Liver (tissue), 9 donors: ENCODE data around the gene SEPTIN10. TPM values are rescaled to one million over a fixed set of nuclear protein-coding genes. Genes with fewer than 3 reads are reported as not detected.

Source experiments
- DNase-seq: peaks from one replicate; pipeline ENCODE4 v3.0.0-alpha.2; 2017; ENCODE audit warnings: low spot score
- H3K27ac ChIP-seq, 2 donors: one replicate each; pipeline ENCODE4 v1.7.0; 2013; ENCODE audit warnings: inconsistent platforms in 2 of 2, low read length in 2 of 2, control low read depth in 1 of 2, low read depth in 1 of 2, mild to moderate bottlenecking in 1 of 2
- H3K27me3 ChIP-seq, 4 donors: one replicate each; pipeline versions ENCODE4 v1.6.1 to v1.7.0; 2013; ENCODE audit warnings: low read length in 3 of 4, inconsistent platforms in 1 of 4, mild to moderate bottlenecking in 1 of 4, moderate library complexity in 1 of 4; ENCODE audit not compliant: control insufficient read depth in 4 of 4, insufficient read depth in 4 of 4
- H3K36me3 ChIP-seq, 4 donors: one replicate each; pipeline versions ENCODE4 v1.6.1 to v1.7.0; 2013; ENCODE audit warnings: low read length in 3 of 4, mild to moderate bottlenecking in 3 of 4, low read depth in 1 of 4, moderate library complexity in 1 of 4; ENCODE audit not compliant: control insufficient read depth in 4 of 4, insufficient read depth in 3 of 4
- H3K4me1 ChIP-seq, 4 donors: one replicate each; pipeline versions ENCODE4 v1.6.1 to v1.7.0; 2013; ENCODE audit warnings: low read length in 3 of 4, mild to moderate bottlenecking in 3 of 4, moderate library complexity in 1 of 4; ENCODE audit not compliant: control insufficient read depth in 4 of 4, insufficient read depth in 4 of 4
- H3K4me3 ChIP-seq, 3 donors: one replicate each; pipeline versions ENCODE4 v1.6.1 to v1.7.0; 2013; ENCODE audit warnings: low read length in 3 of 3, control low read depth in 1 of 3, low read depth in 1 of 3, mild to moderate bottlenecking in 1 of 3
- H3K9ac ChIP-seq, 2 donors: one replicate each; pipeline ENCODE4 v1.7.0; 2013; ENCODE audit warnings: low read length in 2 of 2, mild to moderate bottlenecking in 2 of 2, moderate library complexity in 2 of 2, control low read depth in 1 of 2, low read depth in 1 of 2
- H3K9me3 ChIP-seq, 4 donors: one replicate each; pipeline versions ENCODE4 v1.6.1 to v1.7.0; 2013; ENCODE audit warnings: low read length in 3 of 4; ENCODE audit not compliant: control insufficient read depth in 4 of 4
- ATF3 ChIP-seq: IDR thresholded peaks from 2 replicates; pipeline ENCODE4 v1.6.1; 2016; ENCODE audit warnings: antibody characterized with exemption
- EGR1 ChIP-seq, 2 donors: IDR thresholded peaks; 2 replicates each; pipeline ENCODE4 v1.6.1; 2016 to 2018; ENCODE audit warnings: antibody characterized with exemption in 2 of 2, low read depth in 2 of 2
- FOXA1 ChIP-seq: IDR thresholded peaks from 2 replicates; pipeline ENCODE4 v1.6.1; 2016; ENCODE audit warnings: antibody characterized with exemption
- FOXA2 ChIP-seq: IDR thresholded peaks from 2 replicates; pipeline ENCODE4 v1.6.1; 2016; ENCODE audit warnings: antibody characterized with exemption
- GABPA ChIP-seq, 2 donors: IDR thresholded peaks in 1 of 2; conservative IDR thresholded peaks in 1 of 2; 2 replicates each; pipeline ENCODE4 v1.6.1; 2016; ENCODE audit warnings: antibody characterized with exemption in 2 of 2, mild to moderate bottlenecking in 1 of 2, moderate library complexity in 1 of 2
- HNF4A ChIP-seq, 2 donors: conservative IDR thresholded peaks; 2 replicates each; pipeline ENCODE4 v1.6.1; 2016; ENCODE audit warnings: antibody characterized with exemption in 2 of 2, mild to moderate bottlenecking in 2 of 2
- HNF4G ChIP-seq: IDR thresholded peaks from 2 replicates; pipeline ENCODE4 v1.6.1; 2016; ENCODE audit warnings: antibody characterized with exemption
- JUND ChIP-seq, 2 donors: IDR thresholded peaks; 2 replicates each; pipeline ENCODE4 v1.6.1; 2016; ENCODE audit warnings: antibody characterized with exemption in 2 of 2
- NR2F2 ChIP-seq: IDR thresholded peaks from 2 replicates; pipeline ENCODE4 v1.6.1; 2016; ENCODE audit warnings: antibody characterized with exemption
- RAD21 ChIP-seq, 2 donors: IDR thresholded peaks; 2 replicates each; pipeline ENCODE4 v1.6.1; 2016; ENCODE audit warnings: antibody characterized with exemption in 2 of 2, mild to moderate bottlenecking in 2 of 2
- RXRA ChIP-seq, 2 donors: IDR thresholded peaks; 2 replicates each; pipeline ENCODE4 v1.6.1; 2017 to 2018; ENCODE audit warnings: antibody characterized with exemption in 2 of 2, mild to moderate bottlenecking in 1 of 2
- SP1 ChIP-seq: IDR thresholded peaks from 2 replicates; pipeline ENCODE4 v1.6.1; 2018; ENCODE audit warnings: antibody characterized with exemption, mild to moderate bottlenecking
- TAF1 ChIP-seq: conservative IDR thresholded peaks from 2 replicates; pipeline ENCODE4 v1.6.1; 2016; ENCODE audit warnings: antibody characterized with exemption, mild to moderate bottlenecking
- YY1 ChIP-seq: IDR thresholded peaks from 2 replicates; pipeline ENCODE4 v1.6.1; 2016; ENCODE audit warnings: antibody characterized with exemption, mild to moderate bottlenecking
- WGBS: extraction: QIAGEN DNeasy Blood & Tissue Kit; methylation state at CpG from one replicate; pipeline ENCODE4 v1.1.7; 2013; 5-methylcytosine and 5-hydroxymethylcytosine counted together
- polyA plus RNA-seq, 2 donors: library from polyadenylated mRNA; stranded (reverse) in 1 of 2; unstranded in 1 of 2; fragments of 200-250 nt in 1 of 2; fragments of >200 nt in 1 of 2; fragmentation: Nextera tagmentation in 1 of 2; extraction: Ambion mirVana in 1 of 2; gene quantifications; one replicate each; pipeline versions ENCODE4 v1.2.1 to v1.2.3, GENCODE V29; 2013 to 2015
- total RNA-seq, 2 donors: library from RNA; depleted of rRNA; stranded (reverse); fragments of >200 nt; gene quantifications; one replicate each; pipeline ENCODE4 v1.2.3, GENCODE V29; 2014
- TF ChIP-seq, protein P1 (sequence below): IDR thresholded peaks from 2 replicates; pipeline ENCODE4 v1.6.1; 2016; ENCODE audit warnings: antibody characterized with exemption
- TF ChIP-seq, protein P2 (sequence below): IDR thresholded peaks from 2 replicates; pipeline ENCODE4 v1.6.1; 2016; ENCODE audit warnings: antibody characterized with exemption
- TF ChIP-seq, protein P3 (sequence below): IDR thresholded peaks from 2 replicates; pipeline ENCODE4 v1.6.1; 2016; ENCODE audit warnings: antibody characterized with exemption, mild to moderate bottlenecking
- TF ChIP-seq, protein P4 (sequence below): fragments of 150-350 bp; IDR thresholded peaks from 2 replicates; pipeline ENCODE4 v1.5.1; 2017; ENCODE audit warnings: improper control_type of control experiment, low read depth, low read length; ENCODE audit not compliant: missing input control
- donor health status: healthy.
- donor health status: healthy.
- donor health status: healthy.
- donor health status: healthy.
- donor health status: healthy.

Gene SEPTIN10
- total and polyA plus RNA-seq, 4 donors, result 19.6 to 35.9 (median 20.1) TPM

GRCh38 chr2:109623923-109624322 is 10.2 kb upstream of the SEPTIN10 start:
- peaks cover 10 to 33% (median 22%) of the 10 kb centered on the region in 4 donors for H3K4me1 ChIP-seq
- no peak for DNase-seq
- TF ChIP-seq JUND (IDR thresholded peaks at IDR 0.05) (peak in 1 of 2 donors; percentile 46), FOXA2 (no peak), HNF4A (conservative IDR thresholded peaks at IDR 0.05) (peak; percentile 72 to 77), SP1 (no peak), RAD21 (IDR thresholded peaks at IDR 0.05) (no peak), TAF1 (no peak), GABPA (IDR thresholded peaks at IDR 0.05 in 1 of 2, conservative IDR thresholded peaks at IDR 0.05 in 1 of 2) (no peak), EGR1 (IDR thresholded peaks at IDR 0.05; ENCODE audit: low read depth in 2 of 2) (no peak), FOXA1 (no peak), HNF4G (peak; percentile 53), YY1 (no peak), RXRA (IDR thresholded peaks at IDR 0.05) (peak; percentile 84 to 90), NR2F2 (no peak), ATF3 (no peak)
- TF ChIP-seq, protein P1, sequence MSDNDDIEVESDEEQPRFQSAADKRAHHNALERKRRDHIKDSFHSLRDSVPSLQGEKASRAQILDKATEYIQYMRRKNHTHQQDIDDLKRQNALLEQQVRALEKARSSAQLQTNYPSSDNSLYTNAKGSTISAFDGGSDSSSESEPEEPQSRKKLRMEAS, result no peak
- TF ChIP-seq, protein P2, sequence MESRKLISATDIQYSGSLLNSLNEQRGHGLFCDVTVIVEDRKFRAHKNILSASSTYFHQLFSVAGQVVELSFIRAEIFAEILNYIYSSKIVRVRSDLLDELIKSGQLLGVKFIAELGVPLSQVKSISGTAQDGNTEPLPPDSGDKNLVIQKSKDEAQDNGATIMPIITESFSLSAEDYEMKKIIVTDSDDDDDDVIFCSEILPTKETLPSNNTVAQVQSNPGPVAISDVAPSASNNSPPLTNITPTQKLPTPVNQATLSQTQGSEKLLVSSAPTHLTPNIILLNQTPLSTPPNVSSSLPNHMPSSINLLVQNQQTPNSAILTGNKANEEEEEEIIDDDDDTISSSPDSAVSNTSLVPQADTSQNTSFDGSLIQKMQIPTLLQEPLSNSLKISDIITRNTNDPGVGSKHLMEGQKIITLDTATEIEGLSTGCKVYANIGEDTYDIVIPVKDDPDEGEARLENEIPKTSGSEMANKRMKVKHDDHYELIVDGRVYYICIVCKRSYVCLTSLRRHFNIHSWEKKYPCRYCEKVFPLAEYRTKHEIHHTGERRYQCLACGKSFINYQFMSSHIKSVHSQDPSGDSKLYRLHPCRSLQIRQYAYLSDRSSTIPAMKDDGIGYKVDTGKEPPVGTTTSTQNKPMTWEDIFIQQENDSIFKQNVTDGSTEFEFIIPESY, result no peak
- TF ChIP-seq, protein P3, sequence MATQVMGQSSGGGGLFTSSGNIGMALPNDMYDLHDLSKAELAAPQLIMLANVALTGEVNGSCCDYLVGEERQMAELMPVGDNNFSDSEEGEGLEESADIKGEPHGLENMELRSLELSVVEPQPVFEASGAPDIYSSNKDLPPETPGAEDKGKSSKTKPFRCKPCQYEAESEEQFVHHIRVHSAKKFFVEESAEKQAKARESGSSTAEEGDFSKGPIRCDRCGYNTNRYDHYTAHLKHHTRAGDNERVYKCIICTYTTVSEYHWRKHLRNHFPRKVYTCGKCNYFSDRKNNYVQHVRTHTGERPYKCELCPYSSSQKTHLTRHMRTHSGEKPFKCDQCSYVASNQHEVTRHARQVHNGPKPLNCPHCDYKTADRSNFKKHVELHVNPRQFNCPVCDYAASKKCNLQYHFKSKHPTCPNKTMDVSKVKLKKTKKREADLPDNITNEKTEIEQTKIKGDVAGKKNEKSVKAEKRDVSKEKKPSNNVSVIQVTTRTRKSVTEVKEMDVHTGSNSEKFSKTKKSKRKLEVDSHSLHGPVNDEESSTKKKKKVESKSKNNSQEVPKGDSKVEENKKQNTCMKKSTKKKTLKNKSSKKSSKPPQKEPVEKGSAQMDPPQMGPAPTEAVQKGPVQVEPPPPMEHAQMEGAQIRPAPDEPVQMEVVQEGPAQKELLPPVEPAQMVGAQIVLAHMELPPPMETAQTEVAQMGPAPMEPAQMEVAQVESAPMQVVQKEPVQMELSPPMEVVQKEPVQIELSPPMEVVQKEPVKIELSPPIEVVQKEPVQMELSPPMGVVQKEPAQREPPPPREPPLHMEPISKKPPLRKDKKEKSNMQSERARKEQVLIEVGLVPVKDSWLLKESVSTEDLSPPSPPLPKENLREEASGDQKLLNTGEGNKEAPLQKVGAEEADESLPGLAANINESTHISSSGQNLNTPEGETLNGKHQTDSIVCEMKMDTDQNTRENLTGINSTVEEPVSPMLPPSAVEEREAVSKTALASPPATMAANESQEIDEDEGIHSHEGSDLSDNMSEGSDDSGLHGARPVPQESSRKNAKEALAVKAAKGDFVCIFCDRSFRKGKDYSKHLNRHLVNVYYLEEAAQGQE, result no peak
- TF ChIP-seq, protein P4, sequence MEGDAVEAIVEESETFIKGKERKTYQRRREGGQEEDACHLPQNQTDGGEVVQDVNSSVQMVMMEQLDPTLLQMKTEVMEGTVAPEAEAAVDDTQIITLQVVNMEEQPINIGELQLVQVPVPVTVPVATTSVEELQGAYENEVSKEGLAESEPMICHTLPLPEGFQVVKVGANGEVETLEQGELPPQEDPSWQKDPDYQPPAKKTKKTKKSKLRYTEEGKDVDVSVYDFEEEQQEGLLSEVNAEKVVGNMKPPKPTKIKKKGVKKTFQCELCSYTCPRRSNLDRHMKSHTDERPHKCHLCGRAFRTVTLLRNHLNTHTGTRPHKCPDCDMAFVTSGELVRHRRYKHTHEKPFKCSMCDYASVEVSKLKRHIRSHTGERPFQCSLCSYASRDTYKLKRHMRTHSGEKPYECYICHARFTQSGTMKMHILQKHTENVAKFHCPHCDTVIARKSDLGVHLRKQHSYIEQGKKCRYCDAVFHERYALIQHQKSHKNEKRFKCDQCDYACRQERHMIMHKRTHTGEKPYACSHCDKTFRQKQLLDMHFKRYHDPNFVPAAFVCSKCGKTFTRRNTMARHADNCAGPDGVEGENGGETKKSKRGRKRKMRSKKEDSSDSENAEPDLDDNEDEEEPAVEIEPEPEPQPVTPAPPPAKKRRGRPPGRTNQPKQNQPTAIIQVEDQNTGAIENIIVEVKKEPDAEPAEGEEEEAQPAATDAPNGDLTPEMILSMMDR, result no peak
- WGBS, result 47% methylated on average over 4 of the region's 4 CpGs
- H3K27me3 ChIP-seq, result no peaks in the 10 kb centered on the region
- no peaks in the 10 kb centered on the region for H3K36me3 ChIP-seq
- peak overlapping the region; percentile 81 to 90 for H3K27ac ChIP-seq
- H3K9ac ChIP-seq, result no peak overlapping the region
- peak overlapping the region in 1 of 3 donors; percentile 12 for H3K4me3 ChIP-seq
- H3K9me3 ChIP-seq, result no peaks in the 10 kb centered on the region
